Heart left ventricle (tissue), 16 donors: ENCODE measurements around the gene SRRM2. TPM values are rescaled to one million over a fixed set of nuclear protein-coding genes. Genes with fewer than 3 reads are reported as not detected.

Experiments
- ATAC-seq, 4 donors: fragments of 200-7000 bp; cut with Tn5 transposase; one replicate each; pipeline ENCODE4 v1.9.1; 2020 to 2022; ENCODE audit warnings: moderate library complexity in 4 of 4, mild to moderate bottlenecking in 3 of 4, moderate number of reproducible peaks in 1 of 4
- DNase-seq, 5 donors: peaks; one replicate each; pipeline ENCODE4 v3.0.0-alpha.2; 2020
- H3K27ac ChIP-seq, 12 donors: fragments of 200-600 bp; sonication (generic) in 4 of 12; one replicate each; pipeline versions ENCODE4 v1.5.0 to v1.8.0; 2016 to 2022; ENCODE audit warnings: mild to moderate bottlenecking in 2 of 12
- H3K27me3 ChIP-seq, 9 donors: fragments of 200-600 bp; sonication (generic) in 2 of 9; one replicate each; pipeline versions ENCODE4 v1.5.1 to v1.8.0; 2016 to 2022; ENCODE audit warnings: mild to moderate bottlenecking in 3 of 9
- H3K36me3 ChIP-seq, 9 donors: fragments of 200-600 bp; sonication (generic) in 2 of 9; one replicate each; pipeline versions ENCODE4 v1.5.0 to v1.8.0; 2018 to 2022; ENCODE audit warnings: mild to moderate bottlenecking in 2 of 9
- H3K4me1 ChIP-seq, 12 donors: fragments of 200-600 bp; sonication (generic) in 4 of 12; one replicate each; pipeline versions ENCODE4 v1.5.0 to v1.8.0; 2016 to 2022; ENCODE audit warnings: mild to moderate bottlenecking in 3 of 12
- H3K4me3 ChIP-seq, 12 donors: fragments of 200-600 bp; sonication (generic) in 4 of 12; one replicate each; pipeline versions ENCODE4 v1.5.0 to v1.8.0; 2017 to 2022; ENCODE audit warnings: mild to moderate bottlenecking in 9 of 12, moderate library complexity in 4 of 12
- H3K9me3 ChIP-seq, 12 donors: fragments of 200-600 bp; sonication (generic) in 4 of 12; one replicate each; pipeline versions ENCODE4 v1.5.0 to v1.8.0; 2016 to 2022; ENCODE audit warnings: mild to moderate bottlenecking in 1 of 12
- CTCF ChIP-seq, 12 donors: fragments of 200-600 bp; sonication (generic) in 4 of 12; IDR thresholded peaks; one replicate each; pipeline versions ENCODE4 v1.5.0 to v1.8.0; 2018 to 2022; ENCODE audit warnings: antibody characterized with exemption in 12 of 12, mild to moderate bottlenecking in 5 of 12
- POLR2A ChIP-seq, 2 donors: fragments of 450-650 bp; IDR thresholded peaks; one replicate each; pipeline ENCODE4 v1.6.1; 2017; ENCODE audit warnings: antibody characterized with exemption in 2 of 2, mild to moderate bottlenecking in 2 of 2, moderate library complexity in 2 of 2
- WGBS, 4 donors: extraction: QIAGEN DNeasy Blood & Tissue Kit in 2 of 4; methylation state at CpG; one replicate each; pipeline versions ENCODE4 v1.1.5 to v1.1.7; 2013 to 2018; 5-methylcytosine and 5-hydroxymethylcytosine counted together
- intact Hi-C, 10 donors: fragments of 100-400 bp; cut with DNase I; formaldehyde crosslinking; loops; one replicate each; pipeline versions ENCODE4 v1.11.1 to v1.14.2; 2022
- polyA plus RNA-seq, 2 donors: library from polyadenylated mRNA; stranded (reverse); fragments of 200-250 nt; gene quantifications; one replicate each; pipeline ENCODE4 v1.2.3, GENCODE V29; 2013
- total RNA-seq, 9 donors: library from RNA; depleted of rRNA in 2 of 9; stranded (reverse); fragments of >200 nt in 2 of 9; fragmentation: NEBNext Ultra II Directional in 3 of 9; extraction: Animal tissue kit (Norgen Biotek cat#: 25700) in 3 of 9; gene quantifications; one replicate each; pipeline versions ENCODE4 v1.1.0 to v1.2.4, GENCODE V29; 2016 to 2023
- donor health status: ischemic (EF 13 %, LVEDD 7.1; RV severe dilation, severe dysfunction).
- donor health status: healthy with polysubstance abuse.
- donor health status: DM: no; HTN: yes; CAD: no.
- donor health status: DM: no; HTN: no; CAD: no.
- donor health status: ischemic (EF 25% LVEDD 6.9; RV normal size, moderate dysfunction).
- donor health status: ischemic (EF 25% LVEDD 5.7; RV mildly dilated, moderate dysfunction).
- donor health status: healthy.
- donor health status: DM: yes; HTN: yes; CAD: no.
- donor health status: ischemic (EF 35%, LVEDD 5.7; RV mildly dilated, moderate dysfunction).
- donor health status: nonischemic (EF 11% LVEDD 7.7; RV severe dilation, severe dysfunction).
- donor health status: DM: yes; HTN: yes; CAD: no.
- donor health status: PGD.
- donor health status: ischemic (EF 29% LVEDD 5.4; RV normal size, mild dysfunction).
- donor health status: nonischemic (EF 23%, LVEDD 6.1; RV moderate dilation, normal function).

The SRRM2 gene
- total and polyA plus RNA-seq, 11 donors: 112 to 540 (median 233) TPM

- peaks cover 2 to 52% (median 28%) of the 10 kb centered on the region in 12 donors for H3K4me1 ChIP-seq
- intact Hi-C loops: loop anchor here in 1 of 10 donors (10.0 kb wide), 1 partner anchor 140 kb away; the partner anchor contains the start of gene FLYWCH1
- no peak for DNase-seq
- peaks cover 2 to 61% (median 58%) of the 10 kb centered on the region in 9 donors for H3K36me3 ChIP-seq
- H3K9me3 ChIP-seq: no peaks in the 10 kb centered on the region
- H3K4me3 ChIP-seq: no peak overlapping the region
- 69 to 84% (median 78%) methylated on average over 6 to 7 of the region's 7 CpGs for WGBS, 4 donors
- no peaks in the 10 kb centered on the region for H3K27me3 ChIP-seq
- no peak for TF ChIP-seq CTCF (IDR thresholded peaks at IDR 0.05)
- no peak for TF ChIP-seq POLR2A (IDR thresholded peaks at IDR 0.05)
- ATAC-seq: no peak
- no peak overlapping the region for H3K27ac ChIP-seq
Observed at GRCh38 chr16:2774161-2774891, 21.9 kb downstream of the SRRM2 start.

- Histone ChIP-seq H3K27ac (peak overlapping the region in 1 of 12 donors; percentile 3), H3K4me1 (peaks cover 2 to 51% (median 27%) of the 10 kb centered on the region in 12 donors), H3K36me3 (peaks cover 2 to 52% (median 49%) of the 10 kb centered on the region in 9 donors), H3K9me3 (no peaks in the 10 kb centered on the region), H3K27me3 (no peaks in the 10 kb centered on the region), H3K4me3 (peak overlapping the region in 5 of 12 donors; percentile 67 to 100 (median 93))
- intact Hi-C loops: loop anchor here in 1 of 10 donors (10.0 kb wide), 1 partner anchor 140 kb away; the partner anchor contains the start of gene FLYWCH1
- ATAC-seq: no peak
- DNase-seq: no peak
- TF ChIP-seq POLR2A (IDR thresholded peaks at IDR 0.05) (no peak), CTCF (IDR thresholded peaks at IDR 0.05) (no peak)
- WGBS, 4 donors: 68 to 79% (median 75%) methylated on average over 7 of the region's 7 CpGs
Observed at GRCh38 chr16:2775131-2775716, 22.8 kb downstream of the SRRM2 start.

GRCh38 chr16:2775765-2776499, 23.5 kb downstream of the SRRM2 start:
- Histone ChIP-seq H3K27me3 (no peaks in the 10 kb centered on the region), H3K4me1 (peaks cover 2 to 44% (median 26%) of the 10 kb centered on the region in 12 donors), H3K36me3 (peaks cover 0 to 45% (median 42%) of the 10 kb centered on the region in 9 donors), H3K27ac (peak overlapping the region in 8 of 12 donors; percentile 75 to 100 (median 98)), H3K9me3 (no peaks in the 10 kb centered on the region), H3K4me3 (peak overlapping the region; percentile 65 to 100 (median 93))
- TF ChIP-seq POLR2A (IDR thresholded peaks at IDR 0.05): no peak
- TF ChIP-seq CTCF (IDR thresholded peaks at IDR 0.05): no peak
- ATAC-seq: no peak
- DNase-seq: no peak
- intact Hi-C loops: loop anchor here in 5 of 10 donors (2.0 to 10.0 kb wide), 4 partner anchors 21 to 139 kb away; partner anchors contain the start of genes SRRM2 (in 3 of the 5), FLYWCH1 (in 1 of the 5) and PRSS27 (in 1 of the 5)
- WGBS, 4 donors: 45 to 54% (median 50%) methylated on average over 10 to 11 of the region's 11 CpGs
